ENCODE data around the gene DGKB. TPM values are rescaled to one million over a fixed set of nuclear protein-coding genes. Genes with fewer than 3 reads are reported as not detected.

The DGKB gene
- total RNA-seq, 1 donor from 2014 or later, result not detected

DNA sequence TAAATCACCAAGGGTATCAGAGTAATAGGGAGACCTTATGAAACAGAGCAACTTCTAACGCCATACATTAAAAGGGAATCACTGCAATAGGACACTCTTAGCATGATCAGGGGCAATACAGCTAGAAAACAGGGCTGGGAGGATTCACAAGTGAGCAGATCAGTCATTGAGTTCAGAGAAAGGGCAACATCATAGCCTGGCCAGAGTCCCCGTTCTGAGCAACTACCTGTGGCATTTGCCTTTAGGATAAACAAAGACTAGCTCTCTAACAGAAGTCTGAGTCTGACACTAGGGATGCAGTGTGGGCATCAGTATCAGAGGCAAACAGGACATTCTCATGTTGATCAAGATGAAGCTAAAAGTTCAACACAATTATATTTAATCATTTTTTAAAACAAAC, 297.9 kb downstream of the DGKB start:
- Mint-ChIP-seq H3K27ac (no peak overlapping the region), H3K4me1 (ENCODE audit: low read depth) (no peaks in the 10 kb centered on the region)
- intact Hi-C loops (cut with micrococcal nuclease), result no loop called here

DNA sequence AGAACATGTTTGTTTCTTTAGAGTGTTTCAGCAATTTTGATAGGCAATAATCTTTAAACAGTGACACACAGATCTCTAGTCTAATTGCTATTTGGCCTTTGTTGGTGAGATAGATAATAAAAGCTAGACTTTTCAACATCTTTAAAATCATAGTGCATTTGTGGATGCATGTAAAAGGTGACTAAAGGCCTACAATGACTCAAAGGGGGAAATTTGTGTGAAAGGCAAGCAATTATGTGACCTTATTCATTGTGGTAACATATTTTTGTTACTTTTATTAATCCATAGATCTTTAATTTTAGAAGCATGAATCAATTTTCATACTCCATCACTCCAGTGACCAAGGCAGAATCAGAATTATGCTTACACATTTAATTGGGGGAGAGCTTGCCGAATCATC, 299.7 kb downstream of the DGKB start:
- no peaks in the 10 kb centered on the region for H3K27me3 Mint-ChIP-seq (ENCODE audit: insufficient read depth)
- H3K27ac Mint-ChIP-seq, result no peak overlapping the region
- no peak overlapping the region for H3K4me3 Mint-ChIP-seq
- no peaks in the 10 kb centered on the region for H3K36me3 Mint-ChIP-seq (ENCODE audit: low read depth)
- H3K4me1 Mint-ChIP-seq (ENCODE audit: low read depth), result no peaks in the 10 kb centered on the region
- H3K9me3 Mint-ChIP-seq, result peaks cover 6% of the 10 kb centered on the region
- intact Hi-C loops (cut with micrococcal nuclease), result no loop called here
- DNase-seq (ENCODE audit: low spot score), result no peak

More for the DNA sequence above, 297.9 kb downstream of the DGKB start:
- no peaks in the 10 kb centered on the region for H3K36me3 Mint-ChIP-seq (ENCODE audit: low read depth)
- DNase-seq (ENCODE audit: low spot score), result no peak
- H3K27me3 Mint-ChIP-seq (ENCODE audit: insufficient read depth), result no peaks in the 10 kb centered on the region
- H3K4me3 Mint-ChIP-seq, result no peak overlapping the region
- peaks cover 6% of the 10 kb centered on the region for H3K9me3 Mint-ChIP-seq

DNA sequence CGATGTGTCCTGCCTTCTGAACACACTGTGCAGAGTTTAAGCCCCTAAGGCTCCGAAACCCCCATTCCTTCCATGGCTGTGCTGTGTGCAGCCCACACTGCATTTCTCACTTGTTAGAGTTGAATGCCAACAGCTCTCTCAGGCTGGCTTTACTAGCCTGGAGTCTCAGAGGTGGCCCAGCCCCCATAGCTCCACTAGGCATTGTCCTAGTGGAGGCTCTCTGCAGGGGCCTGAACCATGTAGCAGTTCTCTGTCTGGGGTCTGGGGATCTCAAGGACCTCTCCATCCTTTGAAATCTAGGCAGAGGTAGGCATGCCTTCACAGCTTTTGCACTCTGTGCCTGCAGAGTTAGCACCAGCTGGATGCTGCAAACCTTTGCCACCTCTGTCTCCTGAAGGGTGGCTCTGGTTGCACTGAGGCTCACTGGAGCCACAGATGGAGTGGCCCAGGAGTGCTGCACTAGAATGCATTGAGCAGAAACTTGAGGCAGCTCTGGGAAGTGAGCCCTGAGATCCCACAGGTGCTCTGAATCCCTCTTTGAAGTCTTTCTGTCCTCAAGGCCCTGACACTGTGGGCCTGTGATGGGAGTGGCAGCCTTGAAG, 301.7 kb downstream of the DGKB start:
- Mint-ChIP-seq H3K4me1 (ENCODE audit: low read depth) (no peaks in the 10 kb centered on the region), H3K36me3 (ENCODE audit: low read depth) (no peaks in the 10 kb centered on the region), H3K27me3 (ENCODE audit: insufficient read depth) (no peaks in the 10 kb centered on the region), H3K27ac (no peak overlapping the region), H3K4me3 (no peak overlapping the region), H3K9me3 (peaks cover 6% of the 10 kb centered on the region)
- intact Hi-C loops (cut with micrococcal nuclease), result no loop called here
- no peak for DNase-seq (ENCODE audit: low spot score)

DNA sequence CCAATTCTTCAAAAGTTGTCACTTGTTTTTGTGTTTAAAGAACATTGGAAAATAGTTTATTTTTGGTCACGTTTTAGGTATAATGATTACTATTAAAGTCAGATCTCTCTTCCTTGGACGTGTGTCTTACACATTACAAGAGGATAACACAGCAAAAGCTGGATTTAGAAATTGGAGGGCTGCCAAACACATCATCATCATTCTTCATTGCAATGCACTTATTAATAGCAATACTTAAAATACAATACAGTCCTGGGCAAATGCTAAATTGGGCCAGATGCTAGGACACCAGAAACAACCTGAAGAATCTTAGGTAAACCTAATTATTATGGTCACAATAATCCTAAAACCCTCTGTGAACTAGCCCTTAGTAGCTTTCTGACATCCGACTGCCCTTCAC, 303.6 kb downstream of the DGKB start:
- no peak for DNase-seq (ENCODE audit: low spot score)
- Mint-ChIP-seq H3K9me3 (peaks cover 6% of the 10 kb centered on the region), H3K27me3 (ENCODE audit: insufficient read depth) (no peaks in the 10 kb centered on the region), H3K36me3 (ENCODE audit: low read depth) (no peaks in the 10 kb centered on the region), H3K4me1 (ENCODE audit: low read depth) (no peaks in the 10 kb centered on the region), H3K27ac (no peak overlapping the region), H3K4me3 (no peak overlapping the region)
- intact Hi-C loops (cut with micrococcal nuclease), result no loop called here

DNA sequence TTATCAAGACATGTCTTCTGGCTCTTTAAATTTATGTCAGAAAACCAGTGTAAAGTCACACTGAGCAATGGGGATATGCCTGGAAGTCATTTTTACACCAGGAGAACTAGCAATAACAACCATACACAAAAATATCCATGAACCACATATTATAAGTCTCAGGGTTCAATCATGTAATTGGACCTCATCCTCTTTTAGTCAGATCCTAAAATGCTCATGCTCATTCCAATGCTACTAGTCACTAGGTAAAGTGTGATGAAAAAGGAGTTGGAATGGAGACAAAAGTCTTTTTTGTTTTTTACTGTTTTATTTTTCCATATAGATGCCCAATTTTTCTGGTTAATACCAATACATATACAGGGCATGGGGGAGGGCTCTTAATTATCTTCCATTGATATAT, 306.1 kb downstream of the DGKB start:
- Mint-ChIP-seq H3K36me3 (ENCODE audit: low read depth) (no peaks in the 10 kb centered on the region), H3K9me3 (peaks cover under 1% of the 10 kb centered on the region), H3K27me3 (ENCODE audit: insufficient read depth) (no peaks in the 10 kb centered on the region)

DNA sequence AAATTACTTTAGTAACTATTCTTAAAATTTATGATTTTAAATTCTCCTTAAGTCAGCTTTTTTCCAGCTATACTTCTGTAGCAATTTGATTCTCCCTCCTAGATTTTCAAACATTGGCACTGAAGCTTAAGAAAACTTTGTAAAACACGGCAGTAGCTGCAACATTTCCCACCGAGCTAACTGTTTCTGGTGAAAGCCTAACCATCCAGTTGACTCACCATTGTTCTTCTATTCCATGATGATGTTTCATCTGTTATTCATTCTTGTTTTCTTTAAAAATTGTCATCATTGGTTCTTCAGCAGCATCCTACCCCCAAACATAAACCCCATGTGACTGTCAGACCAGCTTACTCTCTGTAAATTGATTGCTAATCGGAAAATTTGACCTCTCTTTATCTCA, 312.3 kb downstream of the DGKB start:
- H3K4me1 Mint-ChIP-seq (ENCODE audit: low read depth), result no peaks in the 10 kb centered on the region
- no peaks in the 10 kb centered on the region for H3K27me3 Mint-ChIP-seq (ENCODE audit: insufficient read depth)

More for the DNA sequence above, 306.1 kb downstream of the DGKB start:
- DNase-seq (ENCODE audit: low spot score), result no peak
- no peak overlapping the region for H3K27ac Mint-ChIP-seq
- H3K4me3 Mint-ChIP-seq, result no peak overlapping the region
- intact Hi-C loops (cut with micrococcal nuclease), result no loop called here
- no peaks in the 10 kb centered on the region for H3K4me1 Mint-ChIP-seq (ENCODE audit: low read depth)

DNA sequence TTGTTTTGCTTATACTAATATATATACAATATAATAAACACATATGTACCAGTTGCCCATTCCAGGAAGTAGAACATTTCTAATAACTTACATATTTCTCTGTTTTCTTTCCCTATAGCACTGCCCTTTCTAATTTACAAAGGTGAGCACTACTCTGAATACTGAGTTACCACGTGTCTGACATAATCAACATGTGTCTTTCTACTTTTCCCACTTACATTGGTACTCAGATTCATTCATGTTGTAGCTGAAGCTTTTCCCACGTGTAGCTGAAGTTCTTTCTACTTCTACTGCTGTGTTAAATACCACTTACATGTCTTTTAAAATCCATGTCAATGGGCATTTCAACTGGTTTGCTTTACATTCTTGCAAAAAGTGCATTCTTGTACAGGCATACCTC, 317.3 kb downstream of the DGKB start:
- no peak for DNase-seq (ENCODE audit: low spot score)
- H3K27me3 Mint-ChIP-seq (ENCODE audit: insufficient read depth), result no peaks in the 10 kb centered on the region
- intact Hi-C loops (cut with micrococcal nuclease), result no loop called here
- H3K36me3 Mint-ChIP-seq (ENCODE audit: low read depth), result no peaks in the 10 kb centered on the region
- H3K27ac Mint-ChIP-seq, result no peak overlapping the region
- peaks cover 19% of the 10 kb centered on the region for H3K9me3 Mint-ChIP-seq
- no peaks in the 10 kb centered on the region for H3K4me1 Mint-ChIP-seq (ENCODE audit: low read depth)
- no peak overlapping the region for H3K4me3 Mint-ChIP-seq

More for the DNA sequence above, 312.3 kb downstream of the DGKB start:
- Mint-ChIP-seq H3K27ac (no peak overlapping the region), H3K9me3 (peaks cover 13% of the 10 kb centered on the region), H3K4me3 (no peak overlapping the region), H3K36me3 (ENCODE audit: low read depth) (no peaks in the 10 kb centered on the region)
- intact Hi-C loops (cut with micrococcal nuclease), result no loop called here
- no peak for DNase-seq (ENCODE audit: low spot score)

DNA sequence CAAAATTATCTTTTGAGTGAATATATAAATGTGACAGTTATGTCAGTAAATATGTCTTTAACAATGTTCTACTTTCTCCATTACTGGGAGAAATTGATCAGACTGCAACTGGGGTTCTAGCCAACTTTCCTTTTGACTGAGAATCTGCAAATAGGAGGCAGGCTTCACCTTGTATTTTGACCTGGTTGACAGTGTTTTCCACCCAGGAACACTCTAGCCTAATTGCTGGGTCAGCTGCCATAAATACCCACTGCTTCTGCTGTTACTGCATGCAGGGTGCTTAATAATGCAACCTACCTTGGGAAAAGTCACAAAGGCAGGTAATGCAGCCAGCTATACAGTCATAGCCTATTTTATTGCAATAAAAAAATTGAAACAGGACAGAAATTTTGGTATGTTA, 319.0 kb downstream of the DGKB start:
- Mint-ChIP-seq H3K27me3 (ENCODE audit: insufficient read depth) (no peaks in the 10 kb centered on the region), H3K4me1 (ENCODE audit: low read depth) (no peaks in the 10 kb centered on the region), H3K4me3 (no peak overlapping the region), H3K27ac (no peak overlapping the region), H3K9me3 (peaks cover 22% of the 10 kb centered on the region), H3K36me3 (ENCODE audit: low read depth) (no peaks in the 10 kb centered on the region)
- intact Hi-C loops (cut with micrococcal nuclease), result no loop called here
- DNase-seq (ENCODE audit: low spot score), result no peak

DNA sequence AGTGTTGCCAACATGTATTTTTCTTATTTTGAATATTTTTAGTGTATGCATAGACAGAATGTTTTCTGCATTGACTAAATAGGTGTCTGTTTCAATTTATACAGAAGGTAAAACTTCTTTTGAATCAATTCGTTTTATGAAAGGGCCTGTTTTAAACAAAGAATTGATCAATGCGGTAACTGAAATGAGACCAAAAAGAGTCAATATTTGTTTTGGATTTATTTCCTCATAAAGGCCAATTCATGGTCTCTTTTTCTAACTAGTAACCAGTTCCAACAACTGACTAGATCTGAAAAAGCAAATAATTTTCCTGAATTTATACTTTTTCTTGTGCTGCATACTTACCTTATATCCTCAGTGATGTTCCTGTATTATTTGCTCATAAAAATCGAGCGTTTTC, 320.5 kb downstream of the DGKB start:
- Mint-ChIP-seq H3K9me3 (peaks cover 22% of the 10 kb centered on the region), H3K4me3 (no peak overlapping the region), H3K27me3 (ENCODE audit: insufficient read depth) (no peaks in the 10 kb centered on the region), H3K36me3 (ENCODE audit: low read depth) (no peaks in the 10 kb centered on the region), H3K27ac (no peak overlapping the region), H3K4me1 (ENCODE audit: low read depth) (no peaks in the 10 kb centered on the region)
- DNase-seq (ENCODE audit: low spot score), result no peak
- intact Hi-C loops (cut with micrococcal nuclease), result no loop called here

DNA sequence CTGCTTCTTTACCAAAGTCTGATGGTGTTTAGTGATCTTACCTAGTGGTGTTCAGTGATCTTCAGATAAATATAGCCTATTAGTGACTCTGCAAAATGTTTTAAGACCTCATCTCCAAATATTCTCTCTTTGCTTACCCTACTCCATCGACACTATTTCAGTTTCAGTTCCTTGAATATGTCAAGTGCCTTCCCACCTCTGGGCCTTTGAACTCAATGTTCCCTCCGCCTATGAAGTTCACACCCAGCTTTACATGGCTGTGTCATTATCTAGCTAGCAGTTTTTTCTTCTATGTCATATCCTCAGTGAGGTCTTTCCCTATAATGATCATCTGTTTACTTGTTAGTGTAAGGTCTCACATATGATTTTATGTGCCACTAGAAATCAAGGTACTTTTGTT, 322.6 kb downstream of the DGKB start:
- peaks cover 11% of the 10 kb centered on the region for H3K9me3 Mint-ChIP-seq
- intact Hi-C loops (cut with micrococcal nuclease), result no loop called here
- H3K4me3 Mint-ChIP-seq, result no peak overlapping the region
- H3K36me3 Mint-ChIP-seq (ENCODE audit: low read depth), result no peaks in the 10 kb centered on the region
- no peak overlapping the region for H3K27ac Mint-ChIP-seq
- no peak for DNase-seq (ENCODE audit: low spot score)
- H3K27me3 Mint-ChIP-seq (ENCODE audit: insufficient read depth), result no peaks in the 10 kb centered on the region
- no peaks in the 10 kb centered on the region for H3K4me1 Mint-ChIP-seq (ENCODE audit: low read depth)

DNA sequence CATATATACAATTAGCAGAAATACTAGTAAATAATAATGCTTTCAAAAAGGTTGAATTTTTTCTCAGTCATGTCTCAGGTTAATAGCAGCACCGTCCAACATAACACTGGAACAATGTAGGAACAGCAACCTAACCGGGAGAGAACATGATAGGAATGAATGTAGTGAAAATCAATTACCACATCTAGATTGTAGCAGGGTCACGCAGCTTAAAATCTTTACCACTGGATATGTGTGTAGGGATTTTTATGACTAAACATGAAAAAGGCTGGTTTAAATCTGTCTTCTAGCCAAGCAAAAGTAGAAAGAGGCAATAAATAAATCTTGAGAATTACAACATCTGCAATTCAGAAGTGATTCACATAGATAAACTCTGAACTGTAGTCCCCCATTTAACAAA, 326.0 kb downstream of the DGKB start:
- no peaks in the 10 kb centered on the region for H3K36me3 Mint-ChIP-seq (ENCODE audit: low read depth)
- intact Hi-C loops (cut with micrococcal nuclease), result no loop called here
- DNase-seq (ENCODE audit: low spot score), result no peak
- no peaks in the 10 kb centered on the region for H3K27me3 Mint-ChIP-seq (ENCODE audit: insufficient read depth)
- H3K9me3 Mint-ChIP-seq, result peaks cover 4% of the 10 kb centered on the region
- no peaks in the 10 kb centered on the region for H3K4me1 Mint-ChIP-seq (ENCODE audit: low read depth)
- H3K4me3 Mint-ChIP-seq, result no peak overlapping the region
- H3K27ac Mint-ChIP-seq, result no peak overlapping the region

DNA sequence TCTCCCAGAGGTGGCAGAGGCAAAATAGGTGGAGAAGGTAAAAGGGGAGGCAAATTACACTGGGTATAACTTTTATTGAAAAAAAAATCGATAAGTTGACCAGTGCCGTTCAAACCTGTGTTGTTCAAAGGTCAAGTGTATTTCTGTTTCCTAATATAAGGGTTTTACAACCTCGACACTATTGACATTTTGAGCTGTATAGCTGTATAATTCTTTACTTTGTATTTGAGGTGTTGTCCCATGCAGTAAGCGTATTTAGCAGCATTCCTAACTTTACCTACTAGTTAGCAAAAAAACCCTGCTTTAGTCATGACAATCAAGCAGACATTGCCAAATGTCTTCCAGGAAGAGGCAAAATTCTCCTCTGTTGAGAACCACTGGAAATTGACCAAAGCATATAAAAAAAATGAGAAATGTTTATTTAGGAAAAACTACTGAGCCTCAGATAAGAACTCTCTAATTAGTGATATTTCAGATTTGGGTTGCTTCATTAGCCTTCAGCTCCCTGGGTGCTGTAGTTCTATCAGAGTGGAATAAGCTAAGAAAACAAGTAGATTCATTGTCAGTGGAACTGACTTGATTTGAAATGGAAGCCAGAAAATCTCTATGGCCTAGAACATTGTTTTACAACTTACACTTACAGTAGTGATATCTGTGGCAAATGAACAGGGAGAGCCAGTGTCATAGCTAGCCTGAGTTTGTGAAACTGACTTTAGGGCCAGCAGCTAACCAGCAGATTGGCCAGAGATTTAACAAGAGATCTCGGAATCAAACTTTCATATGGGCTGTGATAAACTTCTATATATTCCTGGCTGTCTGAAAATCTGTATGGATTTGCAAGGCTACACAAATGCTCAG, 331.6 kb downstream of the DGKB start:
- no peaks in the 10 kb centered on the region for H3K9me3 Mint-ChIP-seq
- no peaks in the 10 kb centered on the region for H3K36me3 Mint-ChIP-seq (ENCODE audit: low read depth)
- no peak for DNase-seq (ENCODE audit: low spot score)
- no peaks in the 10 kb centered on the region for H3K4me1 Mint-ChIP-seq (ENCODE audit: low read depth)
- no peaks in the 10 kb centered on the region for H3K27me3 Mint-ChIP-seq (ENCODE audit: insufficient read depth)
- H3K27ac Mint-ChIP-seq, result no peak overlapping the region
- intact Hi-C loops (cut with micrococcal nuclease), result no loop called here
- H3K4me3 Mint-ChIP-seq, result no peak overlapping the region

DNA sequence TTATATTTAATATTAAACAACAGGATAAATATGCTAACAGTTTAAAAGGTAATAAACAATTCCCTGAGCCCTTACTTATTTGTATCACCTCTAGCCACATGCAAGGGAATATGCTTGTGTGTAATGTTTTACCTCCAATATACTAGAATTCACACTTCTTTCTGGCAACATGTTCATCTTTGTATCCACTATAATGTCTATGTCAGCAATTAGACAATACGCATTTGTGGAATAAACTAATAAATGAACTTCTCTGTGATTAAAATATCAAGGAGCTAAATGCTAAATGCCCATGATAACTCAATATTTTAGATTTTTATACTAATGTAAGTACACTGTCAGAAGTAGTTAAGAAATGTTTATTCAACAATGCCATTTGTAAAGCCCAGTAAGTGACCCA, 350.5 kb downstream of the DGKB start:
- H3K4me3 Mint-ChIP-seq, result no peak overlapping the region
- H3K27me3 Mint-ChIP-seq (ENCODE audit: insufficient read depth), result no peaks in the 10 kb centered on the region
- DNase-seq (ENCODE audit: low spot score), result no peak
- no peaks in the 10 kb centered on the region for H3K4me1 Mint-ChIP-seq (ENCODE audit: low read depth)
- no peaks in the 10 kb centered on the region for H3K36me3 Mint-ChIP-seq (ENCODE audit: low read depth)
- no peak overlapping the region for H3K27ac Mint-ChIP-seq
- intact Hi-C loops (cut with micrococcal nuclease), result no loop called here
- no peaks in the 10 kb centered on the region for H3K9me3 Mint-ChIP-seq
